Measurements from ENCODE around the gene DNAJC5. TPM values are rescaled to one million over a fixed set of nuclear protein-coding genes. Genes with fewer than 3 reads are reported as not detected.

Gene DNAJC5
- total RNA-seq, 1 donor from 2014 or later = 30.3 TPM

DNA sequence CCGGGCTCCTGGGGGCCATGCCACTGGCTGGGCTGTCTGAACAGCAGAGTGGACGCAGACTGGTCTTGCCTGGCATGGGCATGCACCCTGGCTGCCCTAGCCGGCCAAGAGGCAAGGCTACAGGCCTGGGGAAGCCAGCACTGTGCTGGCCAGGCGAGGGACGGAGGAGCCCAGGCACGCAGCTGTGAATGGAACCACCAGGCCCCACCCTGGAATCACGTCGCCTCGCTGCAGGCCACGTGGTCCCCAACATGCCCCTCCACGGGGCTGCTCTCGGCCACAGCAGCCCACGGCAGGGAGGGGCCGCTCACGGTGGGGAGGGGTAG is 57.2 kb downstream of the DNAJC5 start:
- H3K27ac ChIP-seq (ENCODE audit: low read depth, low read length) = peak overlapping the region; percentile 99
- peak overlapping the region; percentile 36 to 99 (median 90) for H3K9ac ChIP-seq (ENCODE audit: low read depth in 1 of 3, low read length in 3 of 3)
- H3K27me3 ChIP-seq (ENCODE audit: control insufficient read depth in 3 of 3, insufficient read depth in 3 of 3, low read length in 3 of 3) = no peaks in the 10 kb centered on the region
- peak overlapping the region in 2 of 3 donors; percentile 58 to 79 for H3K4me3 ChIP-seq (ENCODE audit: low read length in 3 of 3)
- H3K9me3 ChIP-seq (ENCODE audit: control insufficient read depth in 3 of 3, low read length in 3 of 3) = no peaks in the 10 kb centered on the region
- peaks cover 0 to 10% (median 4%) of the 10 kb centered on the region in 3 donors for H3K36me3 ChIP-seq (ENCODE audit: control insufficient read depth in 3 of 3, insufficient read depth in 3 of 3, low read length in 3 of 3)
- H3K4me1 ChIP-seq (ENCODE audit: control insufficient read depth in 3 of 3, insufficient read depth in 3 of 3, low read length in 3 of 3) = peaks cover 77 to 89% (median 81%) of the 10 kb centered on the region in 3 donors

DNA sequence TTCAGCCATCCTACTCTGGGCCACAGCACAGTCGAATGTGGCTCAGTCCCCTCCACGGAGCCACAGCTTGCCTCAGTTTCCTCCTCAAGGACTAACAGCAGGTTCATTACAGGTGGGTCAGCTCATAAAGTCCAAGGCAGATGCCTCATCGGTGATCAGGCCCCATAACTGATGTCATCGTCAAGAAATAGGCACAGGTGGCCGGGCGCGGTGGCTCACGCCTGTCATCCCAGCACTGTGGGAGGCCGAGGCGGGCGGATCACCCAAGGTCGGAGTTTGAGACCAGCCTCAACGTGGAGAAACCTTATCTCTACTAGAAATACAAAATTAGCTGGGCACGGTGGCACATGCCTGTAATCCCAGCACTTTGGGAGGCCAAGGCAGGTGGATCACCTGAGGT is 57.8 kb downstream of the DNAJC5 start:
- H3K9ac ChIP-seq (ENCODE audit: low read depth in 1 of 3, low read length in 3 of 3) = peak overlapping the region; percentile 36 to 99 (median 90)
- H3K4me1 ChIP-seq (ENCODE audit: control insufficient read depth in 3 of 3, insufficient read depth in 3 of 3, low read length in 3 of 3) = peaks cover 75 to 88% (median 80%) of the 10 kb centered on the region in 3 donors
- peak overlapping the region; percentile 48 to 79 (median 58) for H3K4me3 ChIP-seq (ENCODE audit: low read length in 3 of 3)
- H3K27ac ChIP-seq (ENCODE audit: low read depth, low read length) = peak overlapping the region; percentile 99
- no peaks in the 10 kb centered on the region for H3K27me3 ChIP-seq (ENCODE audit: control insufficient read depth in 3 of 3, insufficient read depth in 3 of 3, low read length in 3 of 3)
- H3K36me3 ChIP-seq (ENCODE audit: control insufficient read depth in 3 of 3, insufficient read depth in 3 of 3, low read length in 3 of 3) = peaks cover 0 to 10% (median 4%) of the 10 kb centered on the region in 3 donors
- no peaks in the 10 kb centered on the region for H3K9me3 ChIP-seq (ENCODE audit: control insufficient read depth in 3 of 3, low read length in 3 of 3)

- peaks cover 0 to 14% (median 6%) of the 10 kb centered on the region in 3 donors for H3K36me3 ChIP-seq (ENCODE audit: control insufficient read depth in 3 of 3, insufficient read depth in 3 of 3, low read length in 3 of 3)
- no peaks in the 10 kb centered on the region for H3K9me3 ChIP-seq (ENCODE audit: control insufficient read depth in 3 of 3, low read length in 3 of 3)
- H3K27ac ChIP-seq (ENCODE audit: low read depth, low read length) = peak overlapping the region; percentile 40
- peak overlapping the region; percentile 46 to 96 (median 94) for H3K4me3 ChIP-seq (ENCODE audit: low read length in 3 of 3)
- H3K4me1 ChIP-seq (ENCODE audit: control insufficient read depth in 3 of 3, insufficient read depth in 3 of 3, low read length in 3 of 3) = peaks cover 63 to 79% (median 73%) of the 10 kb centered on the region in 3 donors
- H3K9ac ChIP-seq (ENCODE audit: low read depth in 1 of 3, low read length in 3 of 3) = peak overlapping the region; percentile 54 to 99 (median 98)
- no peaks in the 10 kb centered on the region for H3K27me3 ChIP-seq (ENCODE audit: control insufficient read depth in 3 of 3, insufficient read depth in 3 of 3, low read length in 3 of 3)
These were observed 59.0 kb downstream of the DNAJC5 start for GRCh38 chr20:63953764-63954429.

DNA sequence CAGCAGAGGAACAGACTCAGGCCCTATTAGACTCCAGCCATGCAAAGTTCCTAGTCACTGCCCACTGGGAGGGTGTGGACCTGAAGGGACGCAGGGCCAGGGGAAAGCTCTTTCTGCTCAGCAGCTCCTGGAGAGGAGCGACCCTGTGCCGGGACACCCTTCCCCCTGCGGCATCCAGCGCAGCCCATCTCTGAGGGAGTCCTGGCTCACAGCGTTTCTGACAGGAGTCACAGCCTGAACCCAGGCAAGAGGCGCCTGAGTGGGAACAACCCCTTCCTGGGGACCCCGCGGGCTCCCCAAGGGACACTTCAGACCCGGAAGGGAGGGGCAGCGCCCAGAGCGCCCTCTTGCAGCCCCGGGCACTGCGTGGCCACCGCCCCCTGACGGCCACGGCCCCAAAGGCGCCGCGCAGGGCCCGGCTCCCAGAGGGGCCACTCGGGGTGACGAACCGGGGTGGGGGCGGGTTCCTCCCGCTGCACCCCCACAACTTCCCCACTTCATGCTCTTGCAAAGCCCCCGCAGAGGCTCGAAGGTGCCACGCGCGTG is 60.4 kb downstream of the DNAJC5 start:
- Histone ChIP-seq H3K9ac (ENCODE audit: low read depth in 1 of 3, low read length in 3 of 3) (peak overlapping the region; percentile 95 to 99 (median 98)), H3K4me3 (ENCODE audit: low read length in 3 of 3) (peak overlapping the region; percentile 78 to 96 (median 94)), H3K9me3 (ENCODE audit: control insufficient read depth in 3 of 3, low read length in 3 of 3) (no peaks in the 10 kb centered on the region), H3K27me3 (ENCODE audit: control insufficient read depth in 3 of 3, insufficient read depth in 3 of 3, low read length in 3 of 3) (no peaks in the 10 kb centered on the region), H3K4me1 (ENCODE audit: control insufficient read depth in 3 of 3, insufficient read depth in 3 of 3, low read length in 3 of 3) (peaks cover 49 to 65% (median 59%) of the 10 kb centered on the region in 3 donors), H3K36me3 (ENCODE audit: control insufficient read depth in 3 of 3, insufficient read depth in 3 of 3, low read length in 3 of 3) (peaks cover 4 to 25% (median 10%) of the 10 kb centered on the region in 3 donors), H3K27ac (ENCODE audit: low read depth, low read length) (peak overlapping the region; percentile 93)

DNA sequence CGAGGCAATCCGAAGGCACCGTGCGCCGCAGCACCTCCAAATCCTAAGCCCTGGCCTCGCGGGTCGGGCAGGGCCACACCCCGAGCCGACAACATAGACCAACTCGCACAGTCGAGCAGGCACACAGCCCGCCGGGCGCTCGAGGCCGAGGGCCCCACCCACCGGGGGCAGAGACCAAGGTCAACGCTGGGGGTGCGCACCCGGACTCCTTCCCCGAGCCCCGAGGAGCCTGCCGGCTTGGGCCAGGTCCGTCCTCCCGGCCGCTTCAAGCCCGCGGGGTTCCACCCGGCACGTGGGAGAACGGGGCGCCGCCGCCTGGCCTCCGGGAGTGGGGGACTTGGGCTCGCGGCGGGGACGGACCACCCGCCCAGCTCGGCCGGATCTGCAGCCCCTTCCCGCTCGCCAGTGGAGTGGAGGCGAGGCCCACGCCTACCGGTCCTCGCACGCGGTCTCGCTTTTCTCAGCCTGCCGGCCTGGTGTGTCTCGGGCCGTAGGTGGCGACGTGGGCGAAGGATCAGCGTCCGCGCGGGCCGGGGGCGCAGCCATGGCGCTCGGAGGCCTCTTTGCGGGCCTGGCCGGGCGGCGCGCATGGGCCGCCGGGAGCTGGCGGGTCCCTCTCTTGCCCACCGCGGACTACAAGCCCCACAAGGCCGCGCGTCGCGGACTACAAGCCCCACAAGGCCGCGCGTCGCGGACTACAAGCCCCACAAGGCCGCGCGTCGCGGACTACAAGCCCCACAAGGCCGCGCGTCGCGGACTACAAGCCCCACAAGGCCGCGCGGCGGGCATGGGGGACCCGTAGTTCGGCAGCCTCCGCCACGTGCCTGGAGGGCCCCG is 61.1 kb downstream of the DNAJC5 start, which contains the start of gene UCKL1:
TSS of gene UCKL1 (minus strand) at position 590 of the 837 bp plus-strand sequence. CDS start at position 546, 44 bp downstream.
- H3K27ac ChIP-seq (ENCODE audit: low read depth, low read length) = peak within 1 kb of the TSS; percentile 93
- H3K9me3 ChIP-seq (ENCODE audit: control insufficient read depth in 3 of 3, low read length in 3 of 3) = no peaks in the 10 kb centered on the region
- no peaks in the 10 kb centered on the region for H3K27me3 ChIP-seq (ENCODE audit: control insufficient read depth in 3 of 3, insufficient read depth in 3 of 3, low read length in 3 of 3)
- H3K4me1 ChIP-seq (ENCODE audit: control insufficient read depth in 3 of 3, insufficient read depth in 3 of 3, low read length in 3 of 3) = peaks cover 42 to 58% (median 52%) of the 10 kb centered on the region in 3 donors
- H3K36me3 ChIP-seq (ENCODE audit: control insufficient read depth in 3 of 3, insufficient read depth in 3 of 3, low read length in 3 of 3) = peaks cover 4 to 20% (median 10%) of the 10 kb centered on the region in 3 donors
- H3K9ac ChIP-seq (ENCODE audit: low read depth in 1 of 3, low read length in 3 of 3) = peak within 1 kb of the TSS; percentile 95 to 99 (median 98)
- H3K4me3 ChIP-seq (ENCODE audit: low read length in 3 of 3) = peak within 1 kb of the TSS; percentile 78 to 96 (median 94)

DNA sequence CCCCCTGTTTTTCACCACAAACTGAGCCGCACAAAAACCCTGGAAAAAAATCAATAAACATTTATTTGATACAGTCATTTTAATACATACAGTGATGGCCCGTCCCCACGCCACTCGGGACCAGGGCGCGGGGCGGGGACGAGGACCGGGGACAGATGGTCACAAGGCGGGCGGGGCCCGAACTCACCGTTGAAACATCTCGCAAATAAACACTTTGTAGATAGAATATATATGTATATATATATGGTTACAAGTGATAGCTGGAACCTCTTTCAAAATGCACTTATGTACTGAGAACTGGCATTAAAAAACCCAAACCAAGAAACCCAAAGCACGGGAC is 61.7 kb downstream of the DNAJC5 start:
- Histone ChIP-seq H3K36me3 (ENCODE audit: control insufficient read depth in 3 of 3, insufficient read depth in 3 of 3, low read length in 3 of 3) (peaks cover 10 to 26% (median 10%) of the 10 kb centered on the region in 3 donors), H3K27me3 (ENCODE audit: control insufficient read depth in 3 of 3, insufficient read depth in 3 of 3, low read length in 3 of 3) (no peaks in the 10 kb centered on the region), H3K9ac (ENCODE audit: low read depth in 1 of 3, low read length in 3 of 3) (peak overlapping the region; percentile 65 to 81 (median 78)), H3K4me1 (ENCODE audit: control insufficient read depth in 3 of 3, insufficient read depth in 3 of 3, low read length in 3 of 3) (peaks cover 38 to 52% (median 47%) of the 10 kb centered on the region in 3 donors), H3K4me3 (ENCODE audit: low read length in 3 of 3) (peak overlapping the region; percentile 62 to 72 (median 64)), H3K27ac (ENCODE audit: low read depth, low read length) (peak overlapping the region; percentile 74), H3K9me3 (ENCODE audit: control insufficient read depth in 3 of 3, low read length in 3 of 3) (no peaks in the 10 kb centered on the region)

GRCh38 chr20:63957004-63957689 is 62.2 kb downstream of the DNAJC5 start:
- H3K9ac ChIP-seq (ENCODE audit: low read depth in 1 of 3, low read length in 3 of 3) = peak overlapping the region; percentile 65 to 81 (median 78)
- H3K4me3 ChIP-seq (ENCODE audit: low read length in 3 of 3) = peak overlapping the region; percentile 62 to 72 (median 64)
- H3K4me1 ChIP-seq (ENCODE audit: control insufficient read depth in 3 of 3, insufficient read depth in 3 of 3, low read length in 3 of 3) = peaks cover 33 to 47% (median 42%) of the 10 kb centered on the region in 3 donors
- H3K9me3 ChIP-seq (ENCODE audit: control insufficient read depth in 3 of 3, low read length in 3 of 3) = no peaks in the 10 kb centered on the region
- H3K27me3 ChIP-seq (ENCODE audit: control insufficient read depth in 3 of 3, insufficient read depth in 3 of 3, low read length in 3 of 3) = no peaks in the 10 kb centered on the region
- H3K36me3 ChIP-seq (ENCODE audit: control insufficient read depth in 3 of 3, insufficient read depth in 3 of 3, low read length in 3 of 3) = peaks cover 12 to 30% (median 13%) of the 10 kb centered on the region in 3 donors
- H3K27ac ChIP-seq (ENCODE audit: low read depth, low read length) = peak overlapping the region; percentile 74

DNA sequence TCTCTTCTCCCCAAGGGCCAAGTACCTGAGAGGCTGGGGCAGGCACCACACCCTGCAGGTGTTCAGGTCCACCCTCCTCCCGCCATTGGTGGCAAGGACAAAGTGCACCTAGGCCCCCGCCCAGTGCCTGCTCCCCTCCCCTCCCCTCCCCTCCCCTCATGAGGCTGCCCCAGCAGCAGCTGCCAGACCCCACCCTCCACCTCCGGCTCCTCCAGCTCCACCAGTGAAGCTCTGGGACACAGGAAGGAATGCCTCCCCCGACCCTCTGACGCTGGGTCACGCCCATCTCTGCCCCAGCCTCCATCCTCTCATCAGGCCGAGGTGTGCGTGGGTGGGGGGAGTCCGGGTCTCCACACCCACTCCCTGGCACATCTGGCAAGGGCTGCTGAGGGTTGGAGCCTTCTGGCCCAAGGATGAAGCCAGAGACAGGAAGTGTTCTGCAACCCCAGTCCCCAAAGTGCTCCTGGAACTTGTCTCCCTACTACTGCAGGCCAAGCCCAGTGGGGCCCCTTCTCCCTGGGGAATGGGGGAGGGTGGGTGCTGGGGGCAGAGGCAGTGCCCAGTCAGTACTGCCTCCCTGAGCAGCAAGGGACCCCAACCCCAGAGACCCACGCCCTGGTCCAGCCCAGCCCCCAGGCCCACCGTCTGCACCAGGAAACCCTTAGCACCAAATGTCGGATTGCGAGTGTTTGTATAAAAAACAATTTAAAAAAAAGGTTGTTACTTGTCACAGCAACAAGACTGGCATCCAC is 62.9 kb downstream of the DNAJC5 start:
- peak overlapping the region; percentile 74 for H3K27ac ChIP-seq (ENCODE audit: low read depth, low read length)
- no peaks in the 10 kb centered on the region for H3K27me3 ChIP-seq (ENCODE audit: control insufficient read depth in 3 of 3, insufficient read depth in 3 of 3, low read length in 3 of 3)
- no peak overlapping the region for H3K4me3 ChIP-seq (ENCODE audit: low read length in 3 of 3)
- peaks cover 26 to 40% (median 35%) of the 10 kb centered on the region in 3 donors for H3K4me1 ChIP-seq (ENCODE audit: control insufficient read depth in 3 of 3, insufficient read depth in 3 of 3, low read length in 3 of 3)
- H3K36me3 ChIP-seq (ENCODE audit: control insufficient read depth in 3 of 3, insufficient read depth in 3 of 3, low read length in 3 of 3) = peaks cover 13 to 37% (median 17%) of the 10 kb centered on the region in 3 donors
- H3K9me3 ChIP-seq (ENCODE audit: control insufficient read depth in 3 of 3, low read length in 3 of 3) = no peaks in the 10 kb centered on the region
- H3K9ac ChIP-seq (ENCODE audit: low read depth in 1 of 3, low read length in 3 of 3) = peak overlapping the region in 2 of 3 donors; percentile 65 to 81

DNA sequence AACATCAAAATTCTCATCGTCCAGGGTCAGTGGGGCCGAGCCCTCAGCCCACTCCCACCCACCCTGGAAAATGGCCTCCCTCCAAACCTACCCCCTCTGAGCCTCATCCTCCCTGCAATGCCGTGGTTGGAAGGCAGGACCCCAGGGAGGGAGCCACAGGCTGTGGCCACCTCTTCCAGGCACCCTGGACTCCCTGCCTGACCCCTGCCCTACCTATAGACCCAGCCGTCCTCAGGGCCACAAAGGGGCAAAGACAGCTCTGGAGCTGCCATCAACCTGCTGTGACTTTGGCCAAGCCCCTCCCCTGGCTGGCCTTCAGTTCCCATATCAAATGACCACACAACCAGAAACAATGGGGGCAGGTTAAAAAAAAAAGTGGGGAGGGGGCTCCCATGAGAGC is 63.5 kb downstream of the DNAJC5 start:
- Histone ChIP-seq H3K4me3 (ENCODE audit: low read length in 3 of 3) (no peak overlapping the region), H3K27ac (ENCODE audit: low read depth, low read length) (no peak overlapping the region), H3K4me1 (ENCODE audit: control insufficient read depth in 3 of 3, insufficient read depth in 3 of 3, low read length in 3 of 3) (peaks cover 26 to 34% (median 33%) of the 10 kb centered on the region in 3 donors), H3K9ac (ENCODE audit: low read depth in 1 of 3, low read length in 3 of 3) (no peak overlapping the region), H3K27me3 (ENCODE audit: control insufficient read depth in 3 of 3, insufficient read depth in 3 of 3, low read length in 3 of 3) (no peaks in the 10 kb centered on the region), H3K9me3 (ENCODE audit: control insufficient read depth in 3 of 3, low read length in 3 of 3) (no peaks in the 10 kb centered on the region), H3K36me3 (ENCODE audit: control insufficient read depth in 3 of 3, insufficient read depth in 3 of 3, low read length in 3 of 3) (peaks cover 15 to 40% (median 21%) of the 10 kb centered on the region in 3 donors)
